ENCODE data around the gene EDA. TPM values are rescaled to one million over a fixed set of nuclear protein-coding genes. Genes with fewer than 3 reads are reported as not detected.

EDA gene
- total RNA-seq, 2 experiments from 2014 or later, result 0.49 to 0.92 TPM

GRCh38 chrX:70001708-70002341 is 385.9 kb downstream of the EDA start:
- DNase-seq (no peak), ATAC-seq (no peak)
- Mint-ChIP-seq H3K4me3 (no peak overlapping the region), H3K27me3 (no peaks in the 10 kb centered on the region), H3K4me1 (ENCODE audit: low read depth) (no peaks in the 10 kb centered on the region), H3K27ac (no peak overlapping the region), H3K36me3 (ENCODE audit: low read depth) (no peaks in the 10 kb centered on the region), H3K9me3 (no peaks in the 10 kb centered on the region)
- ChIA-PET CTCF (no interaction called here), POLR2A (no interaction called here)
- intact Hi-C loops (cut with micrococcal nuclease), result no loop called here
- TF ChIP-seq CTCF (IDR thresholded peaks at IDR 0.05), result no peak

- POLR2A ChIA-PET, result no interaction called here
- TF ChIP-seq CTCF (IDR thresholded peaks at IDR 0.05), result no peak
- intact Hi-C loops (cut with micrococcal nuclease), result no loop called here
These were observed 392.0 kb downstream of the EDA start for GRCh38 chrX:70007946-70008345.

DNA sequence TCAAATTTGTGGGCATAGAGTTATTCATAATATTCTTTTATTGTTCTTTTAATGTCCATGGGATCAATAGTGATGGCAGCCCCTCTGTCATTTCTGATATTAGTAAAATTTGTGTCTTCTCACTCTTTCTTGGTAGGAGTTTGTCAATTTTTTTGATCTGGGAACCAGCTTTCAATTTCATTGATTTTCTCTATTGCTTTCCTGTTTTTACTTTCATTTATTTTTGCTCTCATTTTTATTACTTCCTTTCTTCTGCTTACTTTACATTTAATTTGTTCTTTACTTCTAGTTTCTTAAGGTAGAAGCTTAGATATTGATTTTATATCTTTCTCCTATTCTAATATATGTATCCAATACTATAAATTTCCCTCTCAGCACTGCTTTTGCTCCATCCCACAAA is 393.1 kb downstream of the EDA start:
- ChIA-PET CTCF (interaction anchor here (1.2 kb wide), 1 partner anchor 22 kb away, joined by 3 read pairs; no protein-coding TSS in a partner anchor), POLR2A (no interaction called here)
- Mint-ChIP-seq H3K4me3 (no peak overlapping the region), H3K9me3 (no peaks in the 10 kb centered on the region), H3K4me1 (ENCODE audit: low read depth) (no peaks in the 10 kb centered on the region), H3K36me3 (ENCODE audit: low read depth) (no peaks in the 10 kb centered on the region), H3K27ac (no peak overlapping the region), H3K27me3 (peaks cover 1% of the 10 kb centered on the region)
- intact Hi-C loops (cut with micrococcal nuclease), result no loop called here
- DNase-seq, result no peak
- TF ChIP-seq CTCF (IDR thresholded peaks at IDR 0.05), result no peak
- no peak for ATAC-seq

More at GRCh38 chrX:70007946-70008345, 392.0 kb downstream of the EDA start:
- no peaks in the 10 kb centered on the region for H3K9me3 Mint-ChIP-seq
- H3K4me3 Mint-ChIP-seq, result no peak overlapping the region
- no peak overlapping the region for H3K27ac Mint-ChIP-seq
- DNase-seq (no peak), ATAC-seq (no peak)
- H3K27me3 Mint-ChIP-seq, result peaks cover 1% of the 10 kb centered on the region
- H3K36me3 Mint-ChIP-seq (ENCODE audit: low read depth), result no peaks in the 10 kb centered on the region
- CTCF ChIA-PET, result no interaction called here
- no peaks in the 10 kb centered on the region for H3K4me1 Mint-ChIP-seq (ENCODE audit: low read depth)

- peaks cover 3% of the 10 kb centered on the region for H3K27me3 Mint-ChIP-seq
- no peak overlapping the region for H3K4me3 Mint-ChIP-seq
- intact Hi-C loops (cut with micrococcal nuclease), result no loop called here
- POLR2A ChIA-PET, result no interaction called here
- ATAC-seq (no peak), DNase-seq (no peak)
- CTCF ChIA-PET, result interaction anchor here (1.2 kb wide), 1 partner anchor 21 kb away, joined by 3 read pairs; no protein-coding TSS in a partner anchor
- no peaks in the 10 kb centered on the region for H3K4me1 Mint-ChIP-seq (ENCODE audit: low read depth)
- no peaks in the 10 kb centered on the region for H3K36me3 Mint-ChIP-seq (ENCODE audit: low read depth)
- H3K27ac Mint-ChIP-seq, result no peak overlapping the region
- H3K9me3 Mint-ChIP-seq, result no peaks in the 10 kb centered on the region
- TF ChIP-seq CTCF (IDR thresholded peaks at IDR 0.05), result no peak
These were observed 394.1 kb downstream of the EDA start for GRCh38 chrX:70009970-70010369.

DNA sequence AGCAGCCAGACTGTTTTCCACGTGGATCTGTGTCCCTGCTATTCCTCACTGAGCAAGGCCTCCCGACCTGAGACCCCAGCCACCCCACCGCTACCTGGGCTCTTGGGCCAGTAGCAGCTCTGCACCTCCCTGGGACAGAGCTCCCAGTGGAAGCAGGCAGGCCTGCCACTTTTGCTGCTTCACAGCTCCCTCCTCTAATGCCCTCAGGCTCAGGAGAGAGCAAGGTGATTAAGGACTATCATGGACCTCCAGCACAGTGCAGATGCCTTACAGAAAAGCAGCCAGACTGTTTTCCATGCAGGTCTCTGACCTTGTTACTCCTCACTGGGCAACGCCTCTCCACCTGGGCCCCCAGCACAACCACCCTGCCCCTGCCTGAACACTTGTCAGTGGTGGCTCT is 396.8 kb downstream of the EDA start:
- DNase-seq (no peak), ATAC-seq (no peak)
- POLR2A ChIA-PET, result no interaction called here
- intact Hi-C loops (cut with micrococcal nuclease), result no loop called here
- CTCF ChIA-PET, result interaction anchor here (1.7 kb wide), 1 partner anchor 18 kb away, joined by 7 read pairs; no protein-coding TSS in a partner anchor
- TF ChIP-seq CTCF (IDR thresholded peaks at IDR 0.05), result no peak
- peaks cover 8% of the 10 kb centered on the region for H3K4me1 Mint-ChIP-seq (ENCODE audit: low read depth)
- H3K4me3 Mint-ChIP-seq, result no peak overlapping the region
- H3K36me3 Mint-ChIP-seq (ENCODE audit: low read depth), result no peaks in the 10 kb centered on the region
- no peaks in the 10 kb centered on the region for H3K9me3 Mint-ChIP-seq
- peaks cover 3% of the 10 kb centered on the region for H3K27me3 Mint-ChIP-seq
- no peak overlapping the region for H3K27ac Mint-ChIP-seq

Measured in activated CD8-positive, alpha-beta T cell treated with anti-CD3 and anti-CD28 coated beads for 36 hours (primary cell).